HepG2 (cell line): ENCODE results near the gene CSNK2B. TPM values are rescaled to one million over a fixed set of nuclear protein-coding genes. Genes with fewer than 3 reads are reported as not detected.

Source experiments
- ARHGAP35 ChIP-seq: sonication (generic); formaldehyde crosslinking; IDR thresholded peaks from 2 replicates; pipeline ENCODE4 v1.9.0; 2022; ENCODE audit warnings: mild to moderate bottlenecking, inconsistent platforms, moderate library complexity, missing genetic modification reagents, borderline replicate concordance
- GLMP ChIP-seq: sonication (generic); formaldehyde crosslinking; IDR thresholded peaks from 2 replicates; pipeline ENCODE4 v1.9.0; 2021; ENCODE audit warnings: missing genetic modification reagents, mild to moderate bottlenecking, borderline replicate concordance
- HMG20B ChIP-seq: conservative IDR thresholded peaks from 2 replicates; pipeline ENCODE4 v1.6.1; 2016; ENCODE audit warnings: missing genetic modification reagents, missing compliant biosample characterization
- NFIB ChIP-seq: sonication (generic); formaldehyde crosslinking; IDR thresholded peaks from 2 replicates; pipeline ENCODE4 v1.9.0; 2021; ENCODE audit warnings: missing genetic modification reagents, mild to moderate bottlenecking, borderline replicate concordance
- NR3C1 ChIP-seq: sonication (generic); formaldehyde crosslinking; IDR thresholded peaks from 2 replicates; pipeline ENCODE4 v1.4.0; 2020; ENCODE audit warnings: missing genetic modification reagents
- PHF20 ChIP-seq: sonication (generic); formaldehyde crosslinking; IDR thresholded peaks from 2 replicates; pipeline ENCODE4 v1.5.0; 2020; ENCODE audit warnings: mild to moderate bottlenecking, missing genetic modification reagents
- PTBP1 ChIP-seq: fragments of 200-400 bp; formaldehyde crosslinking; IDR thresholded peaks from 2 replicates; pipeline ENCODE4 v1.6.1; 2018; ENCODE audit warnings: low read length, low read depth; ENCODE audit not compliant: poor library complexity, severe bottlenecking
- ZFP62 ChIP-seq: sonication (generic); formaldehyde crosslinking; IDR thresholded peaks from 2 replicates; pipeline ENCODE4 v1.4.0; 2020; ENCODE audit warnings: missing genetic modification reagents
- ZNF296 ChIP-seq: sonication (generic); formaldehyde crosslinking; conservative IDR thresholded peaks from 2 replicates; pipeline ENCODE4 v1.5.0; 2020; ENCODE audit warnings: mild to moderate bottlenecking, missing genetic modification reagents
- ZNF788 ChIP-seq: sonication (generic); formaldehyde crosslinking; IDR thresholded peaks from 2 replicates; pipeline ENCODE4 v1.5.0; 2020; ENCODE audit warnings: mild to moderate bottlenecking, missing genetic modification reagents, borderline replicate concordance
- ZNF83 ChIP-seq: sonication (generic); formaldehyde crosslinking; IDR thresholded peaks from 2 replicates; pipeline ENCODE4 v1.4.0; 2020; ENCODE audit warnings: missing genetic modification reagents, mild to moderate bottlenecking, borderline replicate concordance
- ZNF878 ChIP-seq: sonication (generic); formaldehyde crosslinking; IDR thresholded peaks from 2 replicates; pipeline ENCODE4 v1.8.1; 2023; ENCODE audit warnings: mild to moderate bottlenecking, missing genetic modification reagents, moderate library complexity
- ZSCAN29 ChIP-seq: sonication (generic); formaldehyde crosslinking; conservative IDR thresholded peaks from 2 replicates; pipeline ENCODE4 v1.4.0; 2020; ENCODE audit warnings: mild to moderate bottlenecking, missing genetic modification reagents
- polyA plus RNA-seq, 8 experiments: library from polyadenylated mRNA; depleted of rRNA in 3 of 8; stranded (reverse) in 7 of 8; unstranded in 1 of 8; fragments of >200 nt; fragmentation: Illumina TruSeq in 4 of 8; extraction: Trizol in 4 of 8; gene quantifications; 2 replicates each; pipeline versions ENCODE4 v1.2.1 to v1.2.3, GENCODE V29; 2011 to 2016; ENCODE audit warnings: low read depth in 4 of 8, missing spikeins in 1 of 8, mixed read lengths in 1 of 8; ENCODE audit not compliant: insufficient read depth in 1 of 8
- total RNA-seq, 5 experiments: library from RNA; depleted of rRNA; stranded (reverse); fragments of >200 nt; fragmentation: Illumina TruSeq; extraction: Trizol; gene quantifications; 2 replicates each; pipeline ENCODE4 v1.2.3, GENCODE V29; 2016; ENCODE audit warnings: low read depth in 1 of 5
- TF ChIP-seq, protein P1 (sequence below), 2 experiments: fragments of 450-650 bp in 1 of 2; sonication (generic) in 1 of 2; formaldehyde crosslinking in 1 of 2; IDR thresholded peaks; 2 replicates each; pipeline versions ENCODE4 v1.6.1 to v1.8.0; 2016 to 2022; ENCODE audit warnings: antibody characterized with exemption in 1 of 2, mild to moderate bottlenecking in 1 of 2, missing genetic modification reagents in 1 of 2
- TF ChIP-seq, protein P2 (sequence below): sonication (generic); formaldehyde crosslinking; conservative IDR thresholded peaks from 2 replicates; pipeline ENCODE4 v1.4.0; 2020; ENCODE audit warnings: missing genetic modification reagents

The CSNK2B gene
- total and polyA plus RNA-seq, 2 of the 13 experiments (the other 11 are each of a cell fraction or from before 2014, with no cell fraction given), result 111 to 296 TPM

DNA sequence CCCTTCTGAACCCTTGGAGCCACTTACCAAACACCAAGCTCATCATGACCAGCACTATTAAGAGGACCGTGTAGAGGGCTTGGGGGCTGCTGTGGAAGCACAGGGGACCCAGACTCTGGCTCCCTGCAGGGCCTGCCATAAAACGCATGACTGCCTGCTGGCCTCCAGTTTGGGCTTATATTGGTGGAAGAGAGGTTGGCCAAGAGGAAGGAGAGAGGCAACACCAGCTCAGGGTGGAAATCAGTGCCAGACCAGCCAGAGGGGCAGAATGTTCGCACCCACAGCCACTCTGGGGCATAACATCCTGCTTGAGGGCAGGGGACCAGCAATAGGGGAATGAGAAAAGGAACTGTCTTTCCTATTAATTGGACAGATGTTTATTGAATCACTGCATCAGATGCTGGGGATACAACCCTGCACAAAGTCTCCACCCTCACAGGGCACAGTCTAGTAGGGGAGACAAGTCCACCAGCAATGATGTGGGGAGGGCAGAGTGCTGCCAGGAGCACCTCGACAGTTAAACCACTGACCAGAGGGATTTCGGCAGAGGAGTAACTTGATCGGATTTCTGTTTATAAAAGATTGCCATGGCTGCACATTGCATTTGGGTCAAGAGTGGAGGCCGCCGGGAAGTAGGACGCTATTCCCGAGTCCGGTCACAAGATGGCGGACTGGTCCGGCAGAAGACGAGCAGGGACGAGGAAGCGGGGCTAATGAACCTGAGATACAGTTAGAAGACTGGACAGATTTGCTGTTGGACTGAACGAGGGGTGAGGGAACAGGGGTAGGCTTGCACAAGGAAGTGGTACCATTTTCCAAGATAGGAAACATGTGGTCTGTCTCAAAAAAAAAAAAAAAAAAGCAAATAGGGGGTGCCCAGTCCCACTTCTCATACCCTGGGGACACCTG, 14.6 kb downstream of the CSNK2B start, which contains the start of gene LY6G5C (continued):
- TF ChIP-seq, protein P1, sequence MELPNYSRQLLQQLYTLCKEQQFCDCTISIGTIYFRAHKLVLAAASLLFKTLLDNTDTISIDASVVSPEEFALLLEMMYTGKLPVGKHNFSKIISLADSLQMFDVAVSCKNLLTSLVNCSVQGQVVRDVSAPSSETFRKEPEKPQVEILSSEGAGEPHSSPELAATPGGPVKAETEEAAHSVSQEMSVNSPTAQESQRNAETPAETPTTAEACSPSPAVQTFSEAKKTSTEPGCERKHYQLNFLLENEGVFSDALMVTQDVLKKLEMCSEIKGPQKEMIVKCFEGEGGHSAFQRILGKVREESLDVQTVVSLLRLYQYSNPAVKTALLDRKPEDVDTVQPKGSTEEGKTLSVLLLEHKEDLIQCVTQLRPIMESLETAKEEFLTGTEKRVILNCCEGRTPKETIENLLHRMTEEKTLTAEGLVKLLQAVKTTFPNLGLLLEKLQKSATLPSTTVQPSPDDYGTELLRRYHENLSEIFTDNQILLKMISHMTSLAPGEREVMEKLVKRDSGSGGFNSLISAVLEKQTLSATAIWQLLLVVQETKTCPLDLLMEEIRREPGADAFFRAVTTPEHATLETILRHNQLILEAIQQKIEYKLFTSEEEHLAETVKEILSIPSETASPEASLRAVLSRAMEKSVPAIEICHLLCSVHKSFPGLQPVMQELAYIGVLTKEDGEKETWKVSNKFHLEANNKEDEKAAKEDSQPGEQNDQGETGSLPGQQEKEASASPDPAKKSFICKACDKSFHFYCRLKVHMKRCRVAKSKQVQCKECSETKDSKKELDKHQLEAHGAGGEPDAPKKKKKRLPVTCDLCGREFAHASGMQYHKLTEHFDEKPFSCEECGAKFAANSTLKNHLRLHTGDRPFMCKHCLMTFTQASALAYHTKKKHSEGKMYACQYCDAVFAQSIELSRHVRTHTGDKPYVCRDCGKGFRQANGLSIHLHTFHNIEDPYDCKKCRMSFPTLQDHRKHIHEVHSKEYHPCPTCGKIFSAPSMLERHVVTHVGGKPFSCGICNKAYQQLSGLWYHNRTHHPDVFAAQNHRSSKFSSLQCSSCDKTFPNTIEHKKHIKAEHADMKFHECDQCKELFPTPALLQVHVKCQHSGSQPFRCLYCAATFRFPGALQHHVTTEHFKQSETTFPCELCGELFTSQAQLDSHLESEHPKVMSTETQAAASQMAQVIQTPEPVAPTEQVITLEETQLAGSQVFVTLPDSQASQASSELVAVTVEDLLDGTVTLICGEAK (IDR thresholded peaks at IDR 0.05), result no peak
- TF ChIP-seq, protein P1 (CRISPR knock-in tag; IDR thresholded peaks at IDR 0.05), result no peak
- TF ChIP-seq ZNF878 (CRISPR knock-in tag) (no peak), ZFP62 (no peak), GLMP (CRISPR knock-in tag) (no peak), NR3C1 (CRISPR knock-in tag) (no peak), ZNF296 (CRISPR knock-in tag) (no peak), ZNF83 (CRISPR knock-in tag) (no peak), ZSCAN29 (CRISPR knock-in tag) (no peak), PHF20 (no peak), ARHGAP35 (CRISPR knock-in tag) (no peak), ZNF788 (CRISPR knock-in tag) (no peak; the same call in 1 of the 2 replicates), NFIB (CRISPR knock-in tag) (no peak), HMG20B (CRISPR knock-in tag) (no peak), PTBP1 (no peak)
- TF ChIP-seq, protein P2, sequence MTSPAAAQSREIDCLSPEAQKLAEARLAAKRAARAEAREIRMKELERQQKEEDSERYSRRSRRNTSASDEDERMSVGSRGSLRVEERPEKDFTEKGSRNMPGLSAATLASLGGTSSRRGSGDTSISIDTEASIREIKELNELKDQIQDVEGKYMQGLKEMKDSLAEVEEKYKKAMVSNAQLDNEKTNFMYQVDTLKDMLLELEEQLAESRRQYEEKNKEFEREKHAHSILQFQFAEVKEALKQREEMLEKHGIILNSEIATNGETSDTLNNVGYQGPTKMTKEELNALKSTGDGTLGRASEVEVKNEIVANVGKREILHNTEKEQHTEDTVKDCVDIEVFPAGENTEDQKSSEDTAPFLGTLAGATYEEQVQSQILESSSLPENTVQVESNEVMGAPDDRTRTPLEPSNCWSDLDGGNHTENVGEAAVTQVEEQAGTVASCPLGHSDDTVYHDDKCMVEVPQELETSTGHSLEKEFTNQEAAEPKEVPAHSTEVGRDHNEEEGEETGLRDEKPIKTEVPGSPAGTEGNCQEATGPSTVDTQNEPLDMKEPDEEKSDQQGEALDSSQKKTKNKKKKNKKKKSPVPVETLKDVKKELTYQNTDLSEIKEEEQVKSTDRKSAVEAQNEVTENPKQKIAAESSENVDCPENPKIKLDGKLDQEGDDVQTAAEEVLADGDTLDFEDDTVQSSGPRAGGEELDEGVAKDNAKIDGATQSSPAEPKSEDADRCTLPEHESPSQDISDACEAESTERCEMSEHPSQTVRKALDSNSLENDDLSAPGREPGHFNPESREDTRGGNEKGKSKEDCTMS (CRISPR knock-in tag), result no peak
